GM18526 (cell line): Measurements from ENCODE around the gene CSRP1.

Experiments used
- POLR2A ChIP-seq: IDR thresholded peaks from 3 replicates; pipeline ENCODE4 v1.6.1; 2011; ENCODE audit not compliant: insufficient read length; ENCODE audit errors: extremely low read depth

CSRP1 gene

DNA sequence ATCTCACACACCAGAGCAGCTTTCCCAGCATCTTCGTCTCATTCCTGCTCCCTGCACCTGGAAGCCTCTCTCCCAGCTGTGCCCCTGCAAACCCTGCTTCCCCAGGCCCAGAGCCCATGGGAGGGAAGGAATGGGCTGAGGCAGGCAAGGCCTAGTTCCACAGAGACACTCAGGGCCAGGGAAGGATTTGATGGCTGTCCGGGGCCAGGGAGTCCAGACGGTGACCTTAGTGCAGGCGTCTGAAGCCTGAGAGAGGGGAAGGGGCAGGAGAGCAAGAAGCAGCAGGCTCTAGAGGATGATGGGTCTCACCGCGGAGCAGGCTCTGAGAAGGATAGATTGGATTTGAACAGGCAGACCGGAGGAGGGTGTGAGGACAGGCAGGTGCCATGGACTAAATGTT is 63.2 kb downstream of the CSRP1 start:
- no peak for TF ChIP-seq POLR2A

DNA sequence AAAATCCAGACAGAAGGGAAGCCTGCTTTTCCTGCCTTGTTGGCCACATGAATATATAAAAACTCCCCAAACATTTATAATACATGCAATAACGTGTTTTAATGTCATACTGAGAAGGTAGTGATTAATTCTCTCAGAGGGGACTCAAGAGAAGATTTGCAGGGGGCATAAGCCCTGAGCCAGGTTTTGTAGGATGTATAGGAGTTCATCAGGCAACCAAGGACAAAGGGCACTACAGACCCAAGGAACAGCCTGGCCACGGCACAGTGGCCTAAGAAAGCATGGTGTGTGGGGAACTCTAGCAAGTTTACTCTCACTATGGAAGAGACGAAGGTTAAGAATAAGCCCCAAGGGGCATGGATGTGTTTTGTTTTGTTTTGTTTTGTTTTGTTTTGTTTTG is 70.0 kb downstream of the CSRP1 start:
- TF ChIP-seq POLR2A: no peak

DNA sequence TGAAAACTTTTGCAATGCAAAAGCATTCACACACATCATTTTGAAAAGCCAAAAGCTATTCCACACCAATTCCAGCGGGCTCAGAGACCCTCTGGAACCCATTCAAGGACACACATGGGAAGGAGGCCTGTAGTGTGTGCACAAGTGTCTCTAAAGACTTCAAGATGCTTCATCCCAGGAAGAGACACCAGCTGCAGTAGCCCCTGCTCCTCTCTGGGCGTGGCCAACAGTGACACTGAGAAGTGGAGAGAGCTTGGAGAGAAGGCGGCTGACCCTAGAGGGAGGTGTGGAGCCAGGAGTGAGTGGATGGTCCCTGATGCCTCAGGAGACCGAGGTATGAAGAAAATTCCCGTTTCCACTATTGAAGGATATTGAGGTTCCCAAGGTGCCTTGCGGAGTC is 70.5 kb downstream of the CSRP1 start:
- no peak for TF ChIP-seq POLR2A

DNA sequence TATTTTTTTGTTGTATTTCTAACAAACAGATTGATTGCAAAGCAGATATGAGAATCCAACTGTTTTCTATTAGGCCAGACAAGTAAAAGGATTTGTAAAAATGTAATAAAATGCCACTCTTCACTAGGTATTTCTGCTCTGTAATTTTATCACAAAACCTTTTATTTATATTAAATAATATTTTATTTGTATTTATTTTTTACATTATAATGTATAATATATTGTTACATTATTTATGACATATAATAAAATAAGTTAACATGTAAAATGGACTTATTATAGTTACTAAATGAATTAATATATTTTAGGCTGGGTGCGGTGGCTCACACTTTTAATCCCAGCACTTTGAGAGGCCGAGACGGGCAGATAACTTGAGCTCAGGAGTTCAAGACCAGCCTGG is 72.7 kb downstream of the CSRP1 start:
- no peak for TF ChIP-seq POLR2A

DNA sequence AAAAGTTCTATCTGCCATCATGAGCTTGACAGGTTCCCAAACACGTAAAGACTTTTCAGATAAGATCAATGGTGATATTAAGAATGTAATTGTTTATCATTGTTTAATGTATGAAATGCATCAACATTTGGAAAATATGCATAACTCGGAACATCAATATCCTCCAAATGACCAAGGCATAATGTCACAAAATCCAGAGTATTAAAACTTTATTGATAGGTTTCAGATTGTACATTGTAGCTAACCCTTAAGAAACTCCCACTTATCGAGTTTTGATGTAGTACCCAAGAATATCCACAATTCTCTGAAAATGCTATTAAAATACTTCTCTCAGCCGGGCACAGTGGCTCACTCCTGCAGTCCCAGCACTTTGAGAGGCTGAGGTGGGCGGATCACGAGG is 73.3 kb downstream of the CSRP1 start:
- TF ChIP-seq POLR2A: no peak
